Sigmoid colon (tissue), 4 donors: Measurements from ENCODE around the gene TCAIM.

Source experiments
- POLR2AphosphoS5 ChIP-seq, 4 donors: sonication (generic); formaldehyde crosslinking; IDR thresholded peaks; one replicate each; pipeline ENCODE4 v1.6.1; 2017; ENCODE audit warnings: antibody characterized with exemption in 4 of 4
- TF ChIP-seq, protein P1 (sequence below), 4 experiments: fragments of 450-650 bp in 3 of 4; fragments of 200-600 bp in 1 of 4; IDR thresholded peaks; one replicate each; pipeline ENCODE4 v1.5.1; 2016 to 2019; ENCODE audit warnings: antibody characterized with exemption in 4 of 4, mild to moderate bottlenecking in 3 of 4, moderate library complexity in 2 of 4

DNA sequence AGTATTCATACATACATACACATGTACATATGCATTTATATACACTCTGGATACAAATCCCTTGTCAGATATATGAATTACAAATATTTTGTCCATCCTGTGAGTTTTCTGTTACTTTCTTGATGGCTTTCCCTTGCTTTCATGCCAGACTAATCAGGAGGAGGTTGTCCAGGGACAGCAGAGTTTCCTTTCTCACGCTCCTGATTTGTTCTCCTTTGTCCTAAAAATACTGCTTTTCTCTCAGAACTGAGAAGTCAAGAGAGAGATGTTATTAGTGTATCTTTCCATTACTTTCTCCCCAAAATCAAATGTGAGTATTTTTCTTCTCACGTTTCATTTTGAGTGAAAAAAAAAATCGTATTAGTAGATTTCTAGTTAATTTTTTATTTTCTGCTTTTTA is 12.1 kb upstream of the TCAIM start:
- TF ChIP-seq, protein P1, sequence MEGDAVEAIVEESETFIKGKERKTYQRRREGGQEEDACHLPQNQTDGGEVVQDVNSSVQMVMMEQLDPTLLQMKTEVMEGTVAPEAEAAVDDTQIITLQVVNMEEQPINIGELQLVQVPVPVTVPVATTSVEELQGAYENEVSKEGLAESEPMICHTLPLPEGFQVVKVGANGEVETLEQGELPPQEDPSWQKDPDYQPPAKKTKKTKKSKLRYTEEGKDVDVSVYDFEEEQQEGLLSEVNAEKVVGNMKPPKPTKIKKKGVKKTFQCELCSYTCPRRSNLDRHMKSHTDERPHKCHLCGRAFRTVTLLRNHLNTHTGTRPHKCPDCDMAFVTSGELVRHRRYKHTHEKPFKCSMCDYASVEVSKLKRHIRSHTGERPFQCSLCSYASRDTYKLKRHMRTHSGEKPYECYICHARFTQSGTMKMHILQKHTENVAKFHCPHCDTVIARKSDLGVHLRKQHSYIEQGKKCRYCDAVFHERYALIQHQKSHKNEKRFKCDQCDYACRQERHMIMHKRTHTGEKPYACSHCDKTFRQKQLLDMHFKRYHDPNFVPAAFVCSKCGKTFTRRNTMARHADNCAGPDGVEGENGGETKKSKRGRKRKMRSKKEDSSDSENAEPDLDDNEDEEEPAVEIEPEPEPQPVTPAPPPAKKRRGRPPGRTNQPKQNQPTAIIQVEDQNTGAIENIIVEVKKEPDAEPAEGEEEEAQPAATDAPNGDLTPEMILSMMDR (IDR thresholded peaks at IDR 0.05) = no peak
- no peak for TF ChIP-seq POLR2AphosphoS5 (IDR thresholded peaks at IDR 0.05)
